HepG2 (cell line): Measurements from ENCODE around the gene ASCL2. TPM values are rescaled to one million over a fixed set of nuclear protein-coding genes. Genes with fewer than 3 reads are reported as not detected.

ENCODE experiments used
- ATAC-seq: fragments of 200-7000 bp; cut with Tn5 transposase; 3 replicates; pipeline ENCODE4 v1.9.1; 2020; ENCODE audit warnings: mild to moderate bottlenecking, moderate library complexity
- BruUV-seq: library from RNA; stranded (reverse); fragments of 400-500 nt; replicated peaks from 2 replicates; lab custom pipeline; 2021; lab: Mats Ljungman, UMichigan
- CTCF ChIA-PET: fragments of 300-600 bp; formaldehyde crosslinking; extraction: SDS; loops from one replicate; lab custom pipeline; 2021; ENCODE audit warnings: low total read pairs, inconsistent platforms, low intra/inter-chr PET ratio; lab: Yijun Ruan, JAX
- POLR2A ChIA-PET: fragments of 350-600 bp; sonication (Branson Sonifier 250); formaldehyde crosslinking; loops from one replicate; lab custom pipeline; 2020; ENCODE audit warnings: antibody characterized with exemption, inconsistent platforms; lab: Yijun Ruan, JAX
- DNase-seq: peaks from one replicate; pipeline ENCODE4 v3.0.0-alpha.2; 2015; ENCODE audit warnings: low spot score
- FAIRE-seq: peaks from 3 replicates; lab custom pipeline; 2011; peaks lifted over from hg19 to GRCh38; lab: Jason Lieb, UNC
- H2AFZ ChIP-seq: one replicate; pipeline ENCODE4 v1.6.1; 2011; ENCODE audit warnings: low read length, inconsistent platforms
- H3K27ac ChIP-seq: fragments of 300-600 bp; 3 replicates; pipeline ENCODE4 v1.8.0; 2011; ENCODE audit warnings: mixed run types, mild to moderate bottlenecking, mixed read lengths, low read length, inconsistent platforms; ENCODE audit not compliant: insufficient read depth; ENCODE audit errors: extremely low read length
- H3K27me3 ChIP-seq, 2 experiments: fragments of 200-600 bp in 1 of 2; 2 replicates in 1 of 2; 3 replicates in 1 of 2; pipeline versions ENCODE4 v1.6.0 to v1.8.0; 2011; ENCODE audit warnings: low read length in 2 of 2, mild to moderate bottlenecking in 2 of 2, moderate library complexity in 2 of 2, inconsistent platforms in 1 of 2; ENCODE audit not compliant: insufficient read depth in 2 of 2, control insufficient read depth in 1 of 2
- H3K36me3 ChIP-seq, 2 experiments: fragments of 200-600 bp in 1 of 2; replicated peaks in 1 of 2; 2 replicates in 1 of 2; 3 replicates in 1 of 2; pipeline versions ENCODE4 v1.5.1 to v1.8.0; 2011; ENCODE audit warnings: low read length in 2 of 2, inconsistent platforms in 1 of 2; ENCODE audit not compliant: insufficient read depth in 2 of 2, control insufficient read depth in 1 of 2
- H3K4me1 ChIP-seq: 2 replicates; pipeline ENCODE4 v1.5.1; 2012; ENCODE audit warnings: low read length, inconsistent platforms; ENCODE audit not compliant: insufficient read depth
- H3K4me2 ChIP-seq: 2 replicates; pipeline ENCODE4 v1.6.0; 2011; ENCODE audit warnings: low read depth, low read length, inconsistent platforms
- H3K4me3 ChIP-seq, 3 experiments: fragments of 200-600 bp in 1 of 3; sonication (generic), shearing (Covaris generic) in 1 of 3; replicated peaks in 1 of 3; 2 replicates each; pipeline ENCODE4 v1.5.1; 2011 to 2016; ENCODE audit warnings: low read length in 3 of 3, inconsistent platforms in 2 of 3, low read depth in 2 of 3, mild to moderate bottlenecking in 2 of 3, control low read depth in 1 of 3, mixed read lengths in 1 of 3; ENCODE audit not compliant: insufficient read depth in 1 of 3
- H3K79me2 ChIP-seq: one replicate; pipeline ENCODE4 v1.6.1; 2011; ENCODE audit warnings: low read length, inconsistent platforms; ENCODE audit not compliant: insufficient read depth
- H3K9ac ChIP-seq: 2 replicates; pipeline ENCODE4 v1.6.0; 2011; ENCODE audit warnings: mild to moderate bottlenecking, low read depth, low read length, inconsistent platforms; ENCODE audit not compliant: insufficient read depth
- H3K9me3 ChIP-seq: 2 replicates; pipeline ENCODE4 v1.5.1; 2012; ENCODE audit warnings: mild to moderate bottlenecking, low read length
- H4K20me1 ChIP-seq: 2 replicates; pipeline ENCODE4 v1.6.0; 2011; ENCODE audit warnings: inconsistent platforms, mild to moderate bottlenecking, low read length, moderate library complexity; ENCODE audit not compliant: insufficient read depth
- CTCF ChIP-seq: sonication (generic); formaldehyde crosslinking; IDR thresholded peaks from 2 replicates; pipeline ENCODE4 v1.5.0; 2020; ENCODE audit warnings: mild to moderate bottlenecking, missing genetic modification reagents, moderate library complexity
- HNRNPLL ChIP-seq: fragments of 200-400 bp; formaldehyde crosslinking; IDR thresholded peaks from 2 replicates; pipeline ENCODE4 v1.6.1; 2017; ENCODE audit warnings: mild to moderate bottlenecking, low read depth, low read length; ENCODE audit not compliant: poor library complexity, severe bottlenecking
- HOXD1 ChIP-seq: sonication (generic); formaldehyde crosslinking; IDR thresholded peaks from 2 replicates; pipeline ENCODE4 v1.5.0; 2020; ENCODE audit warnings: missing genetic modification reagents
- KDM2A ChIP-seq: sonication (generic); formaldehyde crosslinking; IDR thresholded peaks from 2 replicates; pipeline ENCODE4 v1.4.0; 2020; ENCODE audit warnings: low read depth, missing genetic modification reagents, borderline replicate concordance
- MAX ChIP-seq: IDR thresholded peaks from 2 replicates; pipeline ENCODE4 v1.6.1; 2012; ENCODE audit warnings: inconsistent platforms
- MNT ChIP-seq: fragments of 450-650 bp; IDR thresholded peaks from 2 replicates; pipeline ENCODE4 v1.6.1; 2016
- RAD21 ChIP-seq: fragments of 450-650 bp; formaldehyde crosslinking; IDR thresholded peaks from 2 replicates; pipeline ENCODE4 v1.5.0; 2020; ENCODE audit warnings: mild to moderate bottlenecking
- YY1 ChIP-seq: IDR thresholded peaks from 2 replicates; pipeline ENCODE4 v1.6.1; 2011; ENCODE audit warnings: low read length, low read depth, moderate library complexity, mild to moderate bottlenecking; ENCODE audit not compliant: insufficient read depth, insufficient replicate concordance
- ZSCAN25 ChIP-seq: sonication (generic); formaldehyde crosslinking; IDR thresholded peaks from 2 replicates; pipeline ENCODE4 v1.8.0; 2022; ENCODE audit warnings: mild to moderate bottlenecking, missing genetic modification reagents
- WGBS: methylation state at CpG from one replicate; pipeline ENCODE4 v1.1.6; 2017; ENCODE audit warnings: low lambda C conversion rate; 5-methylcytosine and 5-hydroxymethylcytosine counted together
- in situ Hi-C: cut with HindIII; loops from 2 replicates; pipeline ENCODE4 v1.10.0; 2017; ENCODE audit warnings: low pct_unique_long_range_greater_than_20kb; ENCODE audit not compliant: extremely low pct_ligation_motif_present
- intact Hi-C: fragments of 100-400 bp; cut with micrococcal nuclease; formaldehyde crosslinking; loops from one replicate; pipeline ENCODE4 v1.10.0; 2022; ENCODE audit not compliant: unreplicated experiment
- polyA plus RNA-seq, 8 experiments: library from polyadenylated mRNA; depleted of rRNA in 3 of 8; stranded (reverse) in 7 of 8; unstranded in 1 of 8; fragments of >200 nt; fragmentation: Illumina TruSeq in 4 of 8; extraction: Trizol in 4 of 8; gene quantifications; 2 replicates each; pipeline versions ENCODE4 v1.2.1 to v1.2.3, GENCODE V29; 2011 to 2016; ENCODE audit warnings: low read depth in 4 of 8, missing spikeins in 1 of 8, mixed read lengths in 1 of 8; ENCODE audit not compliant: insufficient read depth in 1 of 8
- total RNA-seq, 5 experiments: library from RNA; depleted of rRNA; stranded (reverse); fragments of >200 nt; fragmentation: Illumina TruSeq; extraction: Trizol; gene quantifications; 2 replicates each; pipeline ENCODE4 v1.2.3, GENCODE V29; 2016; ENCODE audit warnings: low read depth in 1 of 5

The ASCL2 gene
- total and polyA plus RNA-seq, 2 of the 13 experiments (the other 11 are each of a cell fraction or from before 2014, with no cell fraction given) = 0.07 TPM; not detected in 1

GRCh38 chr11:2305788-2306451 lies 35.5 kb upstream of the ASCL2 start:
- no peak for FAIRE-seq
- ChIA-PET CTCF (interaction anchor here (1.1 to 5.7 kb wide), 4 partner anchors 94 to 117 kb away, joined by 3 to 87 read pairs (median 4); partner anchors contain the start of gene TSSC4), POLR2A (interaction anchor here (1.0 to 2.0 kb wide), 2 partner anchors 102 to 114 kb away, joined by 3 to 8 read pairs; no protein-coding TSS in a partner anchor)
- WGBS = 46% methylated on average over 10 of the region's 12 CpGs
- Histone ChIP-seq H3K79me2 (no peaks in the 10 kb centered on the region), H3K4me1 (peaks cover 24% of the 10 kb centered on the region), H3K4me2 (no peak overlapping the region), H3K9ac (no peak overlapping the region), H3K9me3 (no peaks in the 10 kb centered on the region), H2AFZ (no peak overlapping the region), H3K27ac (no peak overlapping the region), H3K4me3 (no peak overlapping the region), H3K27me3 (peaks cover 2 to 15% of the 10 kb centered on the region in 2 experiments; a peak in 3 of 5 replicates), H4K20me1 (no peaks in the 10 kb centered on the region), H3K36me3 (no peaks in the 10 kb centered on the region)
- TF ChIP-seq MNT = peak; percentile 46; the same call in 1 of the 2 replicates
- TF ChIP-seq HOXD1 (CRISPR knock-in tag) = no peak
- no peak for TF ChIP-seq MAX
- intact Hi-C loops = no loop called here
- DNase-seq = no peak
- in situ Hi-C loops = no loop called here
- ATAC-seq = no peak
- no TSS peak for BruUV-seq

- H3K27me3 ChIP-seq = peaks cover 2 to 8% of the 10 kb centered on the region in 2 experiments; a peak in 3 of 5 replicates
- H3K4me1 ChIP-seq = peaks cover 24% of the 10 kb centered on the region
- H3K27ac ChIP-seq = no peak overlapping the region
- peak; percentile 40 for DNase-seq
- in situ Hi-C loops = no loop called here
- H3K9me3 ChIP-seq = no peaks in the 10 kb centered on the region
- FAIRE-seq = no peak
- BruUV-seq = no TSS peak
- intact Hi-C loops = no loop called here
- no peak overlapping the region for H3K4me3 ChIP-seq
- peak; percentile 83 for ATAC-seq
- ChIA-PET CTCF (interaction anchor here (0.9 to 5.7 kb wide), 5 partner anchors 95 to 118 kb away, joined by 3 to 87 read pairs (median 4); partner anchors contain the start of gene TSSC4), POLR2A (interaction anchor here (0.9 to 2.0 kb wide), 3 partner anchors 95 to 115 kb away, joined by 3 to 8 read pairs (median 3); partner anchors contain the start of gene TSSC4)
- no peak overlapping the region for H3K9ac ChIP-seq
- H2AFZ ChIP-seq = no peak overlapping the region
- H3K36me3 ChIP-seq = no peaks in the 10 kb centered on the region
- 0% methylated on average over 3 of the region's 10 CpGs for WGBS
- H3K79me2 ChIP-seq = no peaks in the 10 kb centered on the region
- no peaks in the 10 kb centered on the region for H4K20me1 ChIP-seq
- H3K4me2 ChIP-seq = no peak overlapping the region
- TF ChIP-seq ZSCAN25 (no peak), YY1 (peak; percentile 20), RAD21 (CRISPR knock-in tag) (peak; percentile 93), HNRNPLL (peak; percentile 33), KDM2A (CRISPR knock-in tag) (peak; percentile 64; the same call in 1 of the 2 replicates), CTCF (CRISPR knock-in tag) (peak; percentile 93)
Measured at GRCh38 chr11:2305140-2305778, 34.9 kb upstream of the ASCL2 start.
